GM23338 (cell line): Measurements from ENCODE around the gene LDLR. TPM values are rescaled to one million over a fixed set of nuclear protein-coding genes. Genes with fewer than 3 reads are reported as not detected.
"Not testable (repeated sequence)": the region's sequence is repeated elsewhere in the genome, so short reads cannot be mapped to it uniquely, and the experiment has no call there.

Experiments used
- ATAC-seq: fragments of 200-7000 bp; cut with Tn5 transposase; 3 replicates; pipeline ENCODE4 v1.9.1; 2020
- DNase-seq: peaks from one replicate; pipeline ENCODE4 v3.0.0-alpha.2; 2015; ENCODE audit warnings: low spot score
- H2AFZ ChIP-seq: fragments of 200-600 bp; sonication (generic); 2 replicates; pipeline ENCODE4 v1.8.0; 2016; ENCODE audit warnings: antibody characterized with exemption, mild to moderate bottlenecking, moderate library complexity
- H3F3A ChIP-seq: fragments of 200-600 bp; sonication (generic); replicated peaks from 2 replicates; pipeline ENCODE4 v1.8.0; 2017; ENCODE audit warnings: antibody characterized with exemption, mixed run types, low read depth
- H3K27ac ChIP-seq: fragments of 200-600 bp; sonication (generic); 2 replicates; pipeline ENCODE4 v1.6.1; 2016; ENCODE audit warnings: low read depth
- H3K27me3 ChIP-seq: fragments of 200-600 bp; sonication (generic); 2 replicates; pipeline ENCODE4 v1.8.0; 2016; ENCODE audit warnings: mild to moderate bottlenecking, mixed run types, moderate library complexity; ENCODE audit not compliant: insufficient read depth
- H3K36me3 ChIP-seq: fragments of 200-600 bp; sonication (generic); 2 replicates; pipeline ENCODE4 v1.8.0; 2016; ENCODE audit warnings: mild to moderate bottlenecking; ENCODE audit not compliant: insufficient read depth
- H3K4me1 ChIP-seq: fragments of 200-600 bp; sonication (generic); 2 replicates; pipeline ENCODE4 v1.8.0; 2016; ENCODE audit warnings: mild to moderate bottlenecking, moderate library complexity; ENCODE audit not compliant: insufficient read depth
- H3K4me2 ChIP-seq: fragments of 200-600 bp; sonication (generic); 2 replicates; pipeline ENCODE4 v1.7.1; 2017; ENCODE audit warnings: mixed run types
- H3K4me3 ChIP-seq: fragments of 200-600 bp; sonication (generic); 2 replicates; pipeline ENCODE4 v1.6.1; 2016; ENCODE audit warnings: mixed run types
- H3K79me2 ChIP-seq: fragments of 200-600 bp; sonication (generic); replicated peaks from 2 replicates; pipeline ENCODE4 v1.8.0; 2017; ENCODE audit warnings: mild to moderate bottlenecking; ENCODE audit not compliant: insufficient read depth
- H3K9me2 ChIP-seq: fragments of 200-600 bp; sonication (generic); 2 replicates; pipeline ENCODE4 v1.8.0; 2017; ENCODE audit not compliant: insufficient read depth
- H4K20me1 ChIP-seq: fragments of 200-600 bp; sonication (generic); replicated peaks from 2 replicates; pipeline ENCODE4 v1.8.0; 2017; ENCODE audit warnings: mild to moderate bottlenecking; ENCODE audit not compliant: insufficient read depth
- H3K27ac Mint-ChIP-seq: 2 replicates; pipeline ENCODE4 v1.8.0; 2020; ENCODE audit warnings: inconsistent platforms, mild to moderate bottlenecking, moderate library complexity, mixed read lengths
- H3K27me3 Mint-ChIP-seq: 3 replicates; pipeline ENCODE4 v1.8.0; 2022; ENCODE audit warnings: low read depth, mild to moderate bottlenecking, moderate library complexity, mixed read lengths, inconsistent platforms; ENCODE audit not compliant: insufficient read depth, poor library complexity
- H3K36me3 Mint-ChIP-seq: 3 replicates; pipeline ENCODE4 v1.8.0; 2021; ENCODE audit warnings: low read depth, mild to moderate bottlenecking, inconsistent platforms, moderate library complexity, mixed read lengths
- H3K4me1 Mint-ChIP-seq: 3 replicates; pipeline ENCODE4 v1.8.0; 2020; ENCODE audit warnings: mild to moderate bottlenecking, inconsistent platforms, mixed read lengths
- H3K4me3 Mint-ChIP-seq: 3 replicates; pipeline ENCODE4 v1.8.0; 2021; ENCODE audit warnings: moderate library complexity, mild to moderate bottlenecking, inconsistent platforms, mixed read lengths
- H3K9me3 Mint-ChIP-seq: 3 replicates; pipeline ENCODE4 v1.8.0; 2020; ENCODE audit warnings: moderate library complexity, mild to moderate bottlenecking, inconsistent platforms, mixed read lengths
- ETS1 ChIP-seq: IDR thresholded peaks from 2 replicates; pipeline ENCODE4 v1.6.1; 2016; ENCODE audit warnings: antibody characterized with exemption
- EZH2 ChIP-seq: fragments of 200-600 bp; sonication (generic); IDR thresholded peaks from one replicate; pipeline ENCODE4 v1.8.0; 2017; ENCODE audit warnings: antibody characterized with exemption, mild to moderate bottlenecking, low read depth; ENCODE audit not compliant: unreplicated experiment
- EZH2phosphoT487 ChIP-seq: fragments of 200-600 bp; sonication (generic); IDR thresholded peaks from one replicate; pipeline ENCODE4 v1.8.1; 2018; ENCODE audit warnings: antibody characterized with exemption; ENCODE audit not compliant: unreplicated experiment
- NANOG ChIP-seq: IDR thresholded peaks from 2 replicates; pipeline ENCODE4 v1.6.1; 2016; ENCODE audit warnings: antibody characterized with exemption, borderline replicate concordance
- REST ChIP-seq: IDR thresholded peaks from one replicate; pipeline ENCODE4 v1.6.1; 2018; ENCODE audit warnings: antibody characterized with exemption; ENCODE audit not compliant: unreplicated experiment
- STAT1 ChIP-seq: IDR thresholded peaks from one replicate; pipeline ENCODE4 v1.6.1; 2016; ENCODE audit warnings: antibody characterized with exemption; ENCODE audit not compliant: unreplicated experiment
- ZNF331 ChIP-seq: fragments of 250-450 bp; sonication (Bioruptor Pico); IDR thresholded peaks from 2 replicates; pipeline ENCODE4 v1.5.0; 2020; ENCODE audit warnings: low read depth, mild to moderate bottlenecking, moderate library complexity
- ZNF462 ChIP-seq: fragments of 250-450 bp; sonication (Bioruptor Pico); IDR thresholded peaks from 2 replicates; pipeline ENCODE4 v1.5.0; 2020; ENCODE audit warnings: mild to moderate bottlenecking, moderate library complexity
- polyA plus RNA-seq: library from polyadenylated mRNA; unstranded; fragments of >200 nt; fragmentation: Nextera tagmentation; extraction: Ambion mirVana; gene quantifications from 2 replicates; pipeline ENCODE4 v1.2.1, GENCODE V29; 2016
- total RNA-seq: library from RNA; depleted of rRNA; stranded (reverse); fragments of >200 nt; shearing (Covaris generic); gene quantifications from 2 replicates; pipeline ENCODE4 v1.2.3, GENCODE V29; 2014

Gene LDLR
- total and polyA plus RNA-seq, 2 experiments from 2014 or later: 57.6 to 180 TPM

GRCh38 chr19:11180346-11180745, 91.1 kb downstream of the LDLR start (continued):
- TF ChIP-seq REST (no peak), ZNF331 (no peak), ETS1 (no peak), EZH2phosphoT487 (no peak)

GRCh38 chr19:11180975-11181374, 91.7 kb downstream of the LDLR start:
- H3K27me3 Mint-ChIP-seq, H3F3A ChIP-seq, H2AFZ ChIP-seq, H3K9me3 Mint-ChIP-seq, H3K4me1 ChIP-seq, H3K4me2 ChIP-seq, H3K79me2 ChIP-seq, H3K4me3 ChIP-seq, ATAC-seq, H3K4me1 Mint-ChIP-seq, H3K9me2 ChIP-seq, H4K20me1 ChIP-seq, DNase-seq, H3K27me3 ChIP-seq, H3K27ac ChIP-seq, H3K27ac Mint-ChIP-seq, H3K4me3 Mint-ChIP-seq, H3K36me3 ChIP-seq: not testable (repeated sequence)
- H3K36me3 Mint-ChIP-seq: peaks cover 21% of the 10 kb centered on the region

GRCh38 chr19:11181488-11181887, 92.2 kb downstream of the LDLR start:
- H3K4me1 ChIP-seq: no peaks in the 10 kb centered on the region; the same call in 1 of the 2 replicates
- H3F3A ChIP-seq: 0 out of 2 replicates have a peak, but pooled peaks cover 3% of the 10 kb centered on the region
- no peak overlapping the region for H3K27ac Mint-ChIP-seq
- DNase-seq: no peak
- H3K4me3 Mint-ChIP-seq: no peak overlapping the region
- H3K27me3 ChIP-seq: no peaks in the 10 kb centered on the region
- H3K9me3 Mint-ChIP-seq: no peaks in the 10 kb centered on the region
- H3K4me2 ChIP-seq: no peak overlapping the region
- no peaks in the 10 kb centered on the region for H3K36me3 ChIP-seq
- H3K36me3 Mint-ChIP-seq: peaks cover 16% of the 10 kb centered on the region
- ATAC-seq: no peak
- H3K27ac ChIP-seq: no peak overlapping the region
- no peak overlapping the region for H2AFZ ChIP-seq
- no peaks in the 10 kb centered on the region for H3K9me2 ChIP-seq
- H3K4me1 Mint-ChIP-seq: no peaks in the 10 kb centered on the region
- no peak overlapping the region for H3K4me3 ChIP-seq
- no peaks in the 10 kb centered on the region; the same call in 1 of the 2 replicates for H4K20me1 ChIP-seq
- peaks cover 5% of the 10 kb centered on the region for H3K27me3 Mint-ChIP-seq
- H3K79me2 ChIP-seq: no peaks in the 10 kb centered on the region
- no peak for TF ChIP-seq ZNF331
- TF ChIP-seq ZNF462 (CRISPR knock-in tag): no peak
- TF ChIP-seq ETS1: no peak
- TF ChIP-seq EZH2: no peak
- TF ChIP-seq STAT1: no peak
- TF ChIP-seq NANOG: no peak
